ENCODE data around the gene STX17. TPM values are rescaled to one million over a fixed set of nuclear protein-coding genes. Genes with fewer than 3 reads are reported as not detected.

Gene STX17
- total RNA-seq, 4 donors from 2014 or later, result 34.6 to 66.9 (median 43.3) TPM

DNA sequence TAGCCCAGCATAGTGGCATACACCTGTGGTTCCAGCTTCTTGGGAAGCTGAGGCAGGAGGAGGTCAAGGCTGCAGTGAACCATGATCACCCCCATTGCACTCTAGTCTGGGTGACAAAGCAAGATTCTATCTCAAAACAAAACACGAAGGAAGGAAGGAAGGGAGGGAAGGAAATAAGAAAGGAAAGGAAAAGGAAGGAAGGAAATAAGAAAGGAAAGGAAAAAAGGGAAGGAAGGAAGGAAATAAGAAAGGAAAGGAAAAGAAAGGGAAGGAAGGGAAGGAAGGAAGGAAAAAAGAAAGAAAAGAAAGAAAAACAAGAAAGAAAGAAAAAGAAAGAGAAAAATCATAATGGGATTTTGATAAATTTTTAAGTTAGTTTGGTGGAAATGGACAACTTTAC is 3.1 kb upstream of the STX17 start:
- no peak overlapping the region for H3K4me3 ChIP-seq
- no peak for TF ChIP-seq EP300 (IDR thresholded peaks at IDR 0.05)
- TF ChIP-seq POLR2AphosphoS5 (IDR thresholded peaks at IDR 0.05), result no peak
- no peak for TF ChIP-seq POLR2A (IDR thresholded peaks at IDR 0.05)
- TF ChIP-seq, protein P1, sequence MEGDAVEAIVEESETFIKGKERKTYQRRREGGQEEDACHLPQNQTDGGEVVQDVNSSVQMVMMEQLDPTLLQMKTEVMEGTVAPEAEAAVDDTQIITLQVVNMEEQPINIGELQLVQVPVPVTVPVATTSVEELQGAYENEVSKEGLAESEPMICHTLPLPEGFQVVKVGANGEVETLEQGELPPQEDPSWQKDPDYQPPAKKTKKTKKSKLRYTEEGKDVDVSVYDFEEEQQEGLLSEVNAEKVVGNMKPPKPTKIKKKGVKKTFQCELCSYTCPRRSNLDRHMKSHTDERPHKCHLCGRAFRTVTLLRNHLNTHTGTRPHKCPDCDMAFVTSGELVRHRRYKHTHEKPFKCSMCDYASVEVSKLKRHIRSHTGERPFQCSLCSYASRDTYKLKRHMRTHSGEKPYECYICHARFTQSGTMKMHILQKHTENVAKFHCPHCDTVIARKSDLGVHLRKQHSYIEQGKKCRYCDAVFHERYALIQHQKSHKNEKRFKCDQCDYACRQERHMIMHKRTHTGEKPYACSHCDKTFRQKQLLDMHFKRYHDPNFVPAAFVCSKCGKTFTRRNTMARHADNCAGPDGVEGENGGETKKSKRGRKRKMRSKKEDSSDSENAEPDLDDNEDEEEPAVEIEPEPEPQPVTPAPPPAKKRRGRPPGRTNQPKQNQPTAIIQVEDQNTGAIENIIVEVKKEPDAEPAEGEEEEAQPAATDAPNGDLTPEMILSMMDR (IDR thresholded peaks at IDR 0.05), result no peak
- no peaks in the 10 kb centered on the region for H3K36me3 ChIP-seq
- H3K4me1 ChIP-seq, result peaks cover 20% of the 10 kb centered on the region
- H3K9me3 ChIP-seq, result no peaks in the 10 kb centered on the region
- DNase-seq (ENCODE audit: low spot score in 2 of 2), result no peak
- 75% methylated on average over 1 of the region's 1 CpG for WGBS
- H3K27me3 ChIP-seq, result no peaks in the 10 kb centered on the region
- no peak overlapping the region for H3K27ac ChIP-seq

- Histone ChIP-seq H3K4me3 (peak overlapping the region; percentile 71), H3K9me3 (no peaks in the 10 kb centered on the region), H3K36me3 (peaks cover under 1% of the 10 kb centered on the region), H3K27ac (peak overlapping the region; percentile 99), H3K4me1 (peaks cover 28% of the 10 kb centered on the region), H3K27me3 (no peaks in the 10 kb centered on the region)
- WGBS, result 23% methylated on average over 9 of the region's 9 CpGs
- TF ChIP-seq, protein P1 (IDR thresholded peaks at IDR 0.05), result no peak
- no peak for DNase-seq (ENCODE audit: low spot score in 2 of 2)
Measured at GRCh38 chr9:99905833-99906402, 536 bp upstream of the STX17 start.

DNA sequence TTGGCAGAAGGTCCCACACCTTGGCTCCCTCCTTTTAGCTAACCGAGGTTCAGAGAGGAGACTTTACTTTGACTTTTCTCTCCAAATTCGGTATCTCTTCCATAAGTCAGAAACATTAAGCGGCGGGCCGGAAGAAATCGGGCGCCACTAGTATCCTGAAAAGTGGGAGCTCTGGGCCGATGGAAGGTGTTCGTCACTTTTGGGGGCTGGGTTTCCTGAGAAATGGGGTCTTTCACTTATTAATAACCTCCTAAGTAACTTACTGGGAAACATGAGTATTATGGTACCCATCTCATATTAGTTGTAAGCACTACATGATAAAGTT is 716 bp downstream of the STX17 start:
- TF ChIP-seq, protein P1 (IDR thresholded peaks at IDR 0.05), result no peak
- no peak for TF ChIP-seq EP300 (IDR thresholded peaks at IDR 0.05)
- no peak for TF ChIP-seq POLR2A (IDR thresholded peaks at IDR 0.05)
- TF ChIP-seq POLR2AphosphoS5 (IDR thresholded peaks at IDR 0.05), result no peak
- H3K27me3 ChIP-seq, result no peaks in the 10 kb centered on the region
- whole genome bisulfite sequencing, result 4% methylated on average over 9 of the region's 9 CpGs
- no peaks in the 10 kb centered on the region for H3K9me3 ChIP-seq
- no peak for DNase-seq (ENCODE audit: low spot score in 2 of 2)
- peak overlapping the region; percentile 71 for H3K4me3 ChIP-seq
- H3K36me3 ChIP-seq, result peaks cover 12% of the 10 kb centered on the region
- peak overlapping the region; percentile 99 for H3K27ac ChIP-seq
- peaks cover 28% of the 10 kb centered on the region for H3K4me1 ChIP-seq

- WGBS, result over 99% methylated on average over 7 of the region's 7 CpGs
- TF ChIP-seq, protein P1 (IDR thresholded peaks at IDR 0.05), result no peak
- no peak for TF ChIP-seq POLR2AphosphoS5 (IDR thresholded peaks at IDR 0.05)
- no peak for TF ChIP-seq EP300 (IDR thresholded peaks at IDR 0.05)
- no peak for TF ChIP-seq POLR2A (IDR thresholded peaks at IDR 0.05)
- Histone ChIP-seq H3K27me3 (no peaks in the 10 kb centered on the region), H3K4me1 (peaks cover 20% of the 10 kb centered on the region), H3K36me3 (peaks cover 25% of the 10 kb centered on the region), H3K9me3 (no peaks in the 10 kb centered on the region), H3K27ac (no peak overlapping the region), H3K4me3 (no peak overlapping the region)
- DNase-seq (ENCODE audit: low spot score in 2 of 2), result no peak
Measured at GRCh38 chr9:99911600-99911999, 5.1 kb downstream of the STX17 start.

- H3K4me3 ChIP-seq, result no peak overlapping the region
- peaks cover 45% of the 10 kb centered on the region for H3K36me3 ChIP-seq
- H3K27ac ChIP-seq, result no peak overlapping the region
- H3K27me3 ChIP-seq, result no peaks in the 10 kb centered on the region
- H3K9me3 ChIP-seq, result no peaks in the 10 kb centered on the region
- TF ChIP-seq POLR2A (IDR thresholded peaks at IDR 0.05) (no peak), EP300 (IDR thresholded peaks at IDR 0.05) (no peak), POLR2AphosphoS5 (IDR thresholded peaks at IDR 0.05) (no peak)
- TF ChIP-seq, protein P1 (IDR thresholded peaks at IDR 0.05), result no peak
- no peak for DNase-seq (ENCODE audit: low spot score in 2 of 2)
- 90% methylated on average over 1 of the region's 1 CpG for WGBS
- peaks cover 12% of the 10 kb centered on the region for H3K4me1 ChIP-seq
Measured at GRCh38 chr9:99916650-99917049, 10.2 kb downstream of the STX17 start.
